HTERT RPE-1 (cell line): ENCODE measurements around the gene AGO3.
"Not testable (repeated sequence)": the region's sequence is repeated elsewhere in the genome, so short reads cannot be mapped to it uniquely, and the experiment has no call there.

ENCODE experiments used
- in situ Hi-C: fragments of 300-500 bp; cut with MboI; formaldehyde crosslinking; loops from 4 replicates; pipeline ENCODE4 v1.14.3; 2020; ENCODE audit warnings: low sequenced_read_pairs

Gene AGO3

DNA sequence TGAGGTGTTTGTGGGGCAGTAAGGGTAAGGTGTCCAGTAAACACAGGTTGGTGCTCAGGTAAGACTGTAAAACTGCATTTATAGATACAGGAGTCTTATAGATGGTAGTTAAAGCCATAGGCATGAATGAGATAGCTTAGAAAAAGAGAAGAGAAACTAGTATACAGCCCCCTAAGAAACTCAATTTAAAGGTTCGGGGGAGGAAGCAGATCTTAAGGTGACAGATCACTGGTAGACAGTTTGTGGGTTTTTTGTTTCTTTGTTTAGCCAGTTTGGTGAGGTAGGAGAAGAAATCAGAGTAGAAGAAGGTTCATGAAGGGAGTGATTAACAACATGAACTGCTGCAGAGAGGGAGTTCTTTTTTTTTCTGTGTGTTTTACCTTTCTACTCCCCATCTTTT, 6.1 kb upstream of the AGO3 start:
- in situ Hi-C loops, result no loop called here

DNA sequence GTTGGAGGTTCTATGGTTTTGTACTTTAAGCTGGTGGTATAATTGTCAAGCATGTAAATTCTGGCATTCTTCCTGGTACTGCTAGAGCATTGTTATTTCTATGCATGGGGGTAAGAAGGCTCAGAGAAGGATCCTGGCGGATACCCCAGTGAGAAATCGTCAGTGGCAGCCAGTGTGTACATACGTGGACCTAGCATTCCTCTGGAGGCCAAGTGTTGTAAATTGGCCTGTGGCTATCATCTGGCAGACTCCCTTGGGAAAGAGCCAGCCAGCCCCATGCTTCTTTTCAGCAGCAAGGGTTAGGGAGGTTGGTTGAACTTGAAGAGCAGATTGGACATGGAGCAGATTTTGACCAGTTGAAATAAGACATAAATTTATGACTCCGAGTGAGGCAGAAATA, 5.2 kb upstream of the AGO3 start:
- in situ Hi-C loops, result no loop called here

DNA sequence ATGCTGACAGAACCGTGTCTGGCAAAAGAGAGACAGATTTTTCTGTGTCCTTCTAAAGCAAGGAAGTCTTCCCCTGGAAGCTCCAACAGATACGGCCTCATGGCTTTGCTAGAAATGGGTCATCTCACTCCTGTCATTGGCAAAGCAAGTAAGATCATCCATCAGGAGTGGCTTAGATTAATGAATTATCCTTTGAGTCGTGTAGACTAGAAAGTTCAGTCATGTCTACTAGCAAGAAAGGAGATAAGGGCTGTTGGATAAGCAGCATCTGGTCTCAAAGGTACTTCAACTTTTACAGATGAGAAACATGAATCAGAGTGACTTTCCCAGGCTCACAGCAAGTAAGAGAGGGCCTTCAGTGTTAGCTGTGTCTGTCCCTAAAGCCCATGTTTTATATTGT, 3.4 kb upstream of the AGO3 start:
- in situ Hi-C loops, result no loop called here

DNA sequence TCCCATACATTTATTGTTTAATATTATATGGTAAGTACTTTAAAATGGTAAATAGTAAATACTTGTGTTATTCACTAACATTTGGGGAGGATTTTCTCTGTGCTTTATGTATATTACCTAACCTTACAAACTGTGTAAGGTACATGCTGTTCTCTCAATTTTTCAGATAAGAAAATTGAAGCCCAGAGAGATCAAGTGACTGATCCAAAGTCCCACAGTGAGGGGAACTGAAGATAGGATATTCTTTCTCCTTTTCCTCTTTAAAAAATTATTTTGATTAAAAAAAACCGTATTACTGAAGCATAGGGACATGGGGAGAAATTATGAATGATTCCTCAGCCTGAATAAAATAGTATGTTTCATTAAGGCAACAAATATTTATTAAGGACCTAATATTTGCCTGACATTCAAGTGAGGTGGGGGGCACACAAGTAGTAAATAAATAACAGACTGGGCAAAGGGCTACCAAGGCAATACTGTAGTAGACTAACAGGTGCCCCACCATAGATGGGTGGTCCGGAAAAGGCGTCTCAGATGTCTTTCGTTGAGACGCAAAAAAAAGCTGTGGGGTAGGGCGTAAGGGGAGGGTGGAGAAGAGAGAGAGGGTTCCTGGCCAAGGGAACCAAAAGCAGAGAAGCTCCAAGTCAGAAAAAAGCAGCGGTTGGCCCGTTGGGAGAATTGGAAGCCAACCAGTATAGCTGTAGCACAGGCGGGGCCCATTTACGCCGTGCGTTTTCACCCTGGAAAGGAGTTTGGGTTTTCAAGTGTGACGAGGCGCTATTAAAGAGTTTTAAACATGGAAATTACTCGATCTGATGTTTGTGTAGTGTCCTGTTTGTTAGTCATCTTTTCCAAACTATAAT, 944 bp upstream of the AGO3 start:
- in situ Hi-C loops, result no loop called here

DNA sequence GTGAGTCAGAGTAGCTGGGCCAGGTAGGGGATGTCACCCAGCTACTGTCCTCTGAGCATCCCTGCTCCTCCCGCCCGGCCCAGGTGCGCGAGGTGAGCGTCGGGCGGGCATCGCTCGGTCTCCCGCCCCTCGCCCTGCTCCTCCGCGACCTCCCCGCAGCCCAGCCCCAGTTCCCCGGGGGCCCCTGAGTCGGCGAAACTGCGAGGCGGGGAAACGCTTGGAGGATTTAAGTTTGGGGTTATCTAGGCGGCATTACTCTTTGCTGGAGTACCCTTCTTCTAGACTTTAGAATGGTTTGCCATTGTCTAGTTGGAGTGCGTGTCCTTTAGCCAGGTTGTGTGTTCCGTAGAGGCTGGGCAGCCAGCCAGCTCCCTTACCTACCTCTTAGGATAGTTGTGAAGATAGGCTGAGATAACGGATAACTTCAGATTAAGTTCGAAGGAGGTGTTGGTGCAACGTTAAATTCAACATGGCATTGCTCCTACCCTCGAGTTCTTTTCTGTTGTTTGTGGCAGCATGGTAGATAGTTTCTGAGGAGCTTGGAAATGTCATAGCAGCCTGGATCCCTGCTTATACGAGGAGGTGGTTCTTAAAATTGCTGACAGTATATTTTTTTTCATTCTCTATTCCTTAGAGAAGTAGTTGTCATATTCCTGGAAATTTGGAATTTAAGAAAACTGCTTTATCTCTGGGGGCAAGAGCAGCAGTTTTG, 697 bp downstream of the AGO3 start:
- in situ Hi-C loops, result no loop called here

DNA sequence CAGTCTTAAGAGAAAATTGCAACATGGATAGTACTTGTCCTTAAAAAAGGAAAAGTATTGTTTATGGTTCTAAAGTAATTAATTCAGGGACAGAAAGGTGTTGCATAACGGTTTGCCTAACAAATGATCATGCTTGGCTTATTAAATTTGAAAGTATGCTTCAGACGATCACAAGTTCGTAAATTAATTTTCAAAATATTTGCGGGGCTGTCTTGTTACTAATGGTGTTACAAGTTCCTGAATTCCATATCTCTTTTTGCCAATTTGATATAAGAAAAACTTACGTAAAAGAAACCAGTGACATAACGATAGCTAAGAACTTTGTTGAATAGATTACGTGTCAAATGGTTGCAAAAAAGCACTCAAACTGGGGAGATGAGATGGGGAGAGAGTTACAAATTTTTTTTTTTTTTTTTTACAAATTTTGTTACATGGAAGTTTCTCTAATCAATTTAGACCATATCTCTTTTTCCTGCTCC, 1.3 kb downstream of the AGO3 start:
- in situ Hi-C loops, result no loop called here

DNA sequence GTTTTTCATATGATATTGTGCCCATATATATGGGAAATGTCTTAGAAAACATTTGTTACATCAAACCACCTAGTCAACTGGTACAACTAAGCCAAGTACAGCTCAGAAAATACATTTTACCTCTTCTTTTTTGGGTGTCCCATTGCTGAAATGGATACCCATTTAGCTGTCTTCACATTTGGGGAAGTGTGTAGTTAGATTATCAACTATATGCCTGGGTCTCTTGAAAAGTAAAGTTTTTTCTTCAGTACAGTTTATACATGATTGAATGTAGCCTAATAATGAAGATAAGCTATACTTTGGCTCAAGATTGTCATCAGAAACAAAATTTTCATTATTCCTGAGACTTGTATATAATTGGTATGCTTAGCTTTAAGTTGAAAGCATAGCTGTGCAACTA, 2.0 kb downstream of the AGO3 start:
- in situ Hi-C loops, result no loop called here

DNA sequence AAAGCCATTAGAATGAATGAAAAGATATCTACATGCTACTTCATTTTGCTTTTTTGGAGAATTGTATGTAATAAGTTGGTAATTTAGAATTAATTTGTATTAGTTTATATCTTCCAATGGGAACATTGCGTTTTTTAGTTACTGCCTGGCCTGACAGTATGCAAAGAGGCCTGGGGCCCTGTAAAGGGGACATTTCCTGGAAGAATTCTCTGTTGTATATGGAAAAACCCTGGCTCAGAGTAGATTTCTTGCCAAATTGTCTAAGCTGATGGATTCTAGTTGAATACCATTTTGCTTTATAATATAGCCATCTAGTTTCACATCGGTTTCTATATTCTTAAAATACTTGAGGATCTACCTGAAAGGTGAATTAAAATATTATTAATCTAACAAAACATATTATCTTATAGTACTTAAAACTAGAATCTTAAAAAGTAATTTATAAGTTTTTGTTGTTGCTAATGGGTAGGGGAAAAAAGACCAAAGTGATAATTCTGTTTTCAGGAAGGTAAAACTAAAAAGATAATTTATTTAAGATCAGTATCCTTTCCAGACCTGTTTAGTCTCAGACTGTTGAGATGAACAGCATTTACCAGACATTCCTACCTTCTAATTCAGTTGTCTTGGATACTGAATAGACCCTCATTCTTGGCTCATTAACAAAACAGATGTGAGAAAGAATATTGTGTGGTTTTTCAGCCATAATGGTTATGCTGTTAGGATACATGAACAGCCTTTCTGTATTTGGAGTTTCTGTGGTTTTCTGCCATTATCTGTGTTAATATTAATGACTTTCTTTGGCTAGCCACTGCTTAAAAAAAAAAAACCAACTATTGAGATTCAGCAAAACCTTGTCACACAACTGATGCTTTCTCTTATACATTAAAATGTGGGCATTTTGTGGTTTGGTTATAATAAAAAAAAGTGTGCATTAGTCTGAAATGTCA, 4.8 kb downstream of the AGO3 start:
- in situ Hi-C loops, result no loop called here

DNA sequence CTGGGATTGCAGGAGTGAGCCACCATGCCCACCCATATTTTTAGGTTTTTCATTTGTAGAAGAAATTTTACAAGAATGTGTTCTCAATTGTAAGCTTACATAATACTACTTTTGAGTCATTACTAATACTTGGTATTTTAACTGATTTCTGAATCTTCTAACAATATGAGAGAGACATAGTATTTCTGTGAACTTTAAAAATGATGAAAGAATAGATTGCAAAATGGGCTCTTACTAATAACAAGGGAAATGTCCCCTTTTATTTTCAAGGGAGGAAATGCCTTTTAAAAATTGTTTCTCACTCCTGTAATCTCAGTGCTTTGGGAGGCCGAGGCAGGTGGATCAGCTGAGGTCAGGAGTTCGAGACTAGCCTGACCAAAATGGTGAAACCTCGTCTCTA, 5.9 kb downstream of the AGO3 start:
- in situ Hi-C loops, result no loop called here

DNA sequence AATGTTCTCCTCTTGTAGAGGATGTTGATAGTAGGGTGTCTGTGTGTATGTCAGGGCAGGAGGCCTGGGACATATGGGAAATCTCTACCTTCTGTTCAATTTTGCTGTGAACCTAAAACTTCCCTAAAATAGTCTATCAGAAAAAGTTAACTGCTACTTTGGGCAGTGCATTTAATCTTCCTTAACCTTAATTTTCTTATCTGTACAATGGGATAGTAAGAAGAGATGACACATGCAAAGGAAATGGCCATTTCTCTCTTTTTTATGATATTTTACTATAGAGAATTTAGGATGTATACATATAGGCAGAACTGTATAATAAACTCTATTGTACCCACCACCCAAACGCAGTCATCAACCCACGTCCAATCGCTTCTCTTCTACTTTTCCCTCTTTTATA, 8.6 kb downstream of the AGO3 start:
- in situ Hi-C loops, result no loop called here

DNA sequence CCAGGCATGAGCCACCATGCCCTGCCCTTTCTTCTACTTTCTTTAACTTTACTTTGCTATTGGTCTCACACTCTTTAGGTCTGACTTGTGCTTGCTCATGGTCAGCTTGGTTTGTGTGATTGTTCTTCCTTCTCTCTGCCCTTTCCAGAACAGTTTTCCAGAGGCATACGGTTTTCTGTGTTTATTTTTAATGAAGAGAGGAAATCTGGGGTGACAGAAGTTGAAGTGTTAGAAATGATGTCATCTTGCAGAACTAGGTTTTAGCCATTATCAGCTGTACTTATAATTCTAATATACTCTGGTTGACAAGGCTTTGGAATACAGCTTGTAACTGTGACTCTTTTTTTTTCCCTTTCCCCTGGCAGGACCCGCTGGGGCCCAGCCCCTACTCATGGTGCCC, 14.4 kb downstream of the AGO3 start:
- in situ Hi-C loops, result no loop called here

DNA sequence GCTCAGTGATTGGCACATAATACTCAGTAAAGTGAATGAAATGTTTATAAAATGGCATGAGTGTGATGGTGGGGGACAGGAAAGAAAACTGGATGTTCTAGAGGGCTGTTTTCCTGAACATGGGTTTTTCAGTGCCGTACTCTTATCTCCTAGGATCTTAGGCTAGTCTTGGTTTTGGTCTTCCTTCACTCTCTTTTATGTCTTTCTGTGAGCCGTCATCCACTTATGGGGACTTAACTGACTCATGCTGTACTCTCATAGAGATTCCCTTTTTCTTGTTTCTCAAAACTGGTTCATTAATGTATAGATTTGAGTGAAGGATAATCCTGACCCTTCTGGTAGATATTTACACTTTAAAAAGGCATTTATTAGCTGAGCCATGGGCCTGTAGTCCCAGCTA, 16.6 kb downstream of the AGO3 start:
- in situ Hi-C loops, result no loop called here

DNA sequence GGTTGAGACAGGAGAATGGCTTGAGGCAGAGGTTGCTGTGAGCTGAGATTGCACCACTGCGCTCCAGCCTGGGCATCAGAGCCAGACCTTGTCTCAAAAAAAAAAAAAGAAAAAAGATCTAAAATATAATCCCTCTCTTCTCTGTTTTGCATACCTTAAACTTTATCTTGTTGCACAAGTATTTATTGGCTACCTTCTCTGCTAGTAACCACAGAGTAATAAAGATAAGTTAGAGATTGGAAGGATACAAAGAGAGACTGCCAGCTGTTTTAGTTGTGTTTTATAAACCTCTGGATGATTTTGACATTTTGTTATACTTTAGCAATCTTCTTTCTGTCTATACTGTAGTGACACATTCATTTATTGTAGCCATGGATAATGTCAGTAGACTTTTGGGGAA, 27.7 kb downstream of the AGO3 start:
- in situ Hi-C loops, result no loop called here

DNA sequence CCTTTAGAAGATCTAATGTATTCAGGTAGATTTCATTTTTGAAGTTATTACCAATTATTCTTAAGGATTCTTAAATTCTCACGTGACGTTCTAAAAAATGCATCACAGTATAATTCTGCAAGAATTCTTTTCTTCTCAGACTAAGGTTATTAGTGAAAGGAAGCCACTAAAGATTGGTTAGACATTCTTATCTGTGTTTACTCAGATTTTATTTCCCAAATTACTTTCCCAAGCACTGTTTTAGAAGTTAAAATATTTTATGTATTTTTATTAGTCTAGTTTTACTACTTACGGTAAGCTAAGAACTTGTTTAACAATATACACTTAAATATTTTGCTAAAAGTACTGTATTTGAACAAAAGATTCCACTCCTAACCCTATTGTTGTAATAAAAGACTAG, 28.4 kb downstream of the AGO3 start:
- in situ Hi-C loops, result no loop called here

DNA sequence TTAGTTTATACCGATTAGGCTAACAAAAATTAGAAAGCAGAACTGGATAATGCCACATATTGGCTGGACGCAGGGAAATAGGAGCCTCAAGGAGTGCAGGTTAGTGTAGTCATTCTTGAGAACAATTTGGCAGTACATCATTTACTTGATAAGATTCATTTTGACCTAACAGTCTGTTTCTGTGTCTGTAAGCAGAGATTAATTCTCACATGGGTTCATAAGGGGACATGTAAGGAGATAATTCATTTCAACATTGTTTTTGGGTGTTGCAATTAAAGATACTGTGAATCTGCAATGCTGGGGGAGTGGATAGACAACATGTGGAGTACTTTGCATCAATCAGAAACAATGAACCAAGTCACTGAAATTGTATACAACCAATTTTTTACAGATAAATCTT, 32.0 kb downstream of the AGO3 start:
- in situ Hi-C loops, result no loop called here

DNA sequence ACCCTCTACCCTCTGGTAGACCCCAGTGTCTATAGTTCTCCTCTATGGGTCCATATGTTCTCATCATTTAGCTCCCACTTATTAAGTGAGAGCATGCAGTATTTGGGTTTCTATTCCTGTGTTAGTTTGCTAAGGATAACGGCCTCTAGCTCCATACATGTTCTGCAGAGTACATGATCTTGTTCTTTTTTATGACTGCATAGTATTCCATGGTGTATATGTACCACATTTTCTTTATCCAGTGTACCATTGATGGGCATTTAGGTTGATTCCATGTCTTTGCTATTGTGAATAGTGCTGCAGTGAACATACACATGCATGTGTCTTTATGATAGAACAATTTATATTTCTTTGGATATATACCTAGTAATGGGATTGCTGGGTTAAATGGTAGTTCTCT, 33.4 kb downstream of the AGO3 start:
- in situ Hi-C loops, result not testable (repeated sequence)

DNA sequence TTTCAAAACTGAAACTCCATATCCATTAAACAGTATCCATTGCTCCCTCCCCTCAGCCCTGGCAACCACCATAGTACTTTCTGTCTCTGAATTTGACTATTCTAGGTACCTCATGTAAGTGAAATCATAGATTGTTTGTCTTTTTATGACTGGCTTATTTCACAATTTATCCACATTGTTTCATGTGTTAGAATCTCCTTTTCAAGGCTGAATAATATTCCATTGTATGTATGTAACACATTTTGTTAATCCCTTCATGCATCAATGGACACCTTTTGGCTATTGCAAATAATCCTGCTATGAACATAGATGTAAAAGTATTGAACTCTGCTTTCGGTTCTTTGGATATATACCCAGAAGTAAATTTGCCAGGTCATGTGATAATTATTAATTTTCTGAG, 37.5 kb downstream of the AGO3 start:
- in situ Hi-C loops, result no loop called here

DNA sequence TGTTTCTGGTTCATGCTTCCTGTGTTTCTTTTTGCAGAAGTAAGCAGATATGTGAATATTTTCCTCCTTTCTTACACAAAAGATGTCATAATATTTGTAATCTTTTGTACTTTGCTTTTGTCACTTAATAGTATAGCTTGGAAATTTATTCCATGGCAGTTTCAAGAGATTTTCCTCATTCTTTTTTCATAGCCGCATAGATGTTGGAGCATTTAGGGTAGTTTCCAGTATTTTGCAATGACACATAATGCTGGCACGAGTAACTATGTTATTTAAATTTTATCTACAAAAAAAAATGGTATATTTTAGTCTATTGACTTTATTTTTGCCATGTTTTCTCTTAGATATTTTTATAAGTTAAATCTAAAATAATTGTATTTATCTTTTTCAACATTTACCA, 40.7 kb downstream of the AGO3 start:
- in situ Hi-C loops, result no loop called here

DNA sequence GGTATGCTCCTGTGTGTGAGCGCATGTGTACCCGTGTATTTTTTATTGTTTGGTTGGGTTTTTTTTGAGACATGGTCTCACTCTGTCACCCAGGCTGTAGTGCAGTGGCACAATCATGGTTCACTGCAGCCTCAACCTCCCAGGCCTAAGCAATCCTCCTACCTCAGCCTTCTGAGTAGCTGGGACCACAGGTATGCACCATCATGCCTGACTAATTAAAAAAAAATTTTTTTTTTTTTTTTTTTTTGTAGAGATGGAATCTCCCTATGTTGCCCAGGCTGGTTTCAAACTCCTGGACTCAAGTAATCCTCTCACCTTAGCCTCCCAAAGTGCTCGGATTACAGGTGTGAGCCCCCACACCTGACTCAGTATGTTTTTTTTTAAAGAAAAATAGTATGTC, 41.7 kb downstream of the AGO3 start:
- in situ Hi-C loops, result not testable (repeated sequence)

DNA sequence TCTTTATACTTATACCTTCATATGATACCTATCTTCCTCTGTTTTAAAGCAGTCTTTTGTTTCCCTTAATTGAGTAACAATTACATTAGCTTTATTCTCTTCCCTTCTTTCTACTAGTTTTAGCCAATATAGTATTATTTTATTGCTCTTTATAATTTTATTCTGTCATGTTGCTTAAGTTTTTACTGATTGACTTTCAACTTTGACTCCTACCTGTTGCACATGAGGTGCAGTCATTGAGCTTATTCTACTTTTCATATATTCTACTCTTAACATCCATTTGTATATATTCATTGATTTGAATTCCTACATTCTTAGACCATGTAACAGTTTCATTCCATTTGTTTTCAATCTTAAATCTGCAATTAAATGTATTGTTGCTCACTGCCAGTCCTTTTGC, 49.2 kb downstream of the AGO3 start:
- in situ Hi-C loops, result no loop called here

DNA sequence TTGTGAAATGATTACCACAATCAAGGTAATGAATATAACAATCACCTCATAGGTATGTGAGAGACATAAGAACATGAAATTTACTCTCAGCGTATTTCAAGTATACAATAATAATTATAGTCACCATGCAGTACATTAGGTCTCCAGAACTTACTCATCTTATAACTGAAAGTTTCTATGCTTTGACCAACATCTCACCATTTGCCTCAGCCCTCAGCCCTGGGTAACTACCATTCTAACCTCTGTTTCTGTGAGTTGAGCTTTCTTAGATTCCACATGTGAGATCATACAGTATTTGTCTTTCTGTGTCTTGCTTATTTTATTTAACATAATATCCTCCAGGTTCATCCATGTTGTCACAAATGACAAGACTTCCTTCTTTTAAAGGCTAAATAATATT, 57.3 kb downstream of the AGO3 start:
- in situ Hi-C loops, result no loop called here
